Measurements from ENCODE around the gene LRRC28.
"Not testable (repeated sequence)": the region's sequence is repeated elsewhere in the genome, so short reads cannot be mapped to it uniquely, and the experiment has no call there.

Gene LRRC28

GRCh38 chr15:99228120-99228770 is 23.0 kb upstream of the LRRC28 start:
- DNase-seq (ENCODE audit: insufficient read length) (no peak), FAIRE-seq (no peak)
- TF ChIP-seq POLR2A (IDR thresholded peaks at IDR 0.05; ENCODE audit: low read depth, low read length) = no peak
- TF ChIP-seq TAF1 (IDR thresholded peaks at IDR 0.05; ENCODE audit: borderline replicate concordance, low read depth, low read length) = no peak
- no peak for TF ChIP-seq POLR2AphosphoS5 (IDR thresholded peaks at IDR 0.05; ENCODE audit: low read depth, low read length)

GRCh38 chr15:99230867-99231266 is 20.4 kb upstream of the LRRC28 start:
- DNase-seq (ENCODE audit: insufficient read length) (no peak), FAIRE-seq (no peak)
- TF ChIP-seq POLR2A (IDR thresholded peaks at IDR 0.05; ENCODE audit: low read depth, low read length) (no peak), TAF1 (IDR thresholded peaks at IDR 0.05; ENCODE audit: borderline replicate concordance, low read depth, low read length) (no peak), POLR2AphosphoS5 (IDR thresholded peaks at IDR 0.05; ENCODE audit: low read depth, low read length) (no peak)

- FAIRE-seq (no peak), DNase-seq (ENCODE audit: insufficient read length) (no peak)
- TF ChIP-seq POLR2AphosphoS5 (IDR thresholded peaks at IDR 0.05; ENCODE audit: low read depth, low read length) = no peak
- no peak for TF ChIP-seq POLR2A (IDR thresholded peaks at IDR 0.05; ENCODE audit: low read depth, low read length)
- TF ChIP-seq TAF1 (IDR thresholded peaks at IDR 0.05; ENCODE audit: borderline replicate concordance, low read depth, low read length) = no peak
These were observed 18.5 kb upstream of the LRRC28 start for GRCh38 chr15:99232740-99233139.

- not testable (repeated sequence) for DNase-seq (ENCODE audit: insufficient read length); FAIRE-seq
These were observed 17.1 kb upstream of the LRRC28 start for GRCh38 chr15:99234160-99234559.

- DNase-seq (ENCODE audit: insufficient read length) (no peak), FAIRE-seq (no peak)
- TF ChIP-seq POLR2A (IDR thresholded peaks at IDR 0.05; ENCODE audit: low read depth, low read length) = no peak
- TF ChIP-seq TAF1 (IDR thresholded peaks at IDR 0.05; ENCODE audit: borderline replicate concordance, low read depth, low read length) = no peak
These were observed 12.4 kb upstream of the LRRC28 start for GRCh38 chr15:99238849-99239248.

GRCh38 chr15:99239545-99240198 is 11.6 kb upstream of the LRRC28 start:
- DNase-seq (ENCODE audit: insufficient read length) (no peak), FAIRE-seq (peak; percentile 95)
- TF ChIP-seq POLR2A (IDR thresholded peaks at IDR 0.05; ENCODE audit: low read depth, low read length) = no peak
- TF ChIP-seq POLR2AphosphoS5 (IDR thresholded peaks at IDR 0.05; ENCODE audit: low read depth, low read length) = no peak
- no peak for TF ChIP-seq TAF1 (IDR thresholded peaks at IDR 0.05; ENCODE audit: borderline replicate concordance, low read depth, low read length)

- TF ChIP-seq POLR2AphosphoS5 (IDR thresholded peaks at IDR 0.05; ENCODE audit: low read depth, low read length) = no peak
- TF ChIP-seq TAF1 (IDR thresholded peaks at IDR 0.05; ENCODE audit: borderline replicate concordance, low read depth, low read length) = no peak
- no peak for TF ChIP-seq POLR2A (IDR thresholded peaks at IDR 0.05; ENCODE audit: low read depth, low read length)
- peak; percentile 14 for FAIRE-seq
- no peak for DNase-seq (ENCODE audit: insufficient read length)
These were observed 9.5 kb upstream of the LRRC28 start for GRCh38 chr15:99241752-99242151.

GRCh38 chr15:99244306-99244705 is 7.0 kb upstream of the LRRC28 start:
- FAIRE-seq = no peak
- TF ChIP-seq POLR2AphosphoS5 (IDR thresholded peaks at IDR 0.05; ENCODE audit: low read depth, low read length) (no peak), TAF1 (IDR thresholded peaks at IDR 0.05; ENCODE audit: borderline replicate concordance, low read depth, low read length) (no peak), POLR2A (IDR thresholded peaks at IDR 0.05; ENCODE audit: low read depth, low read length) (no peak)
- DNase-seq (ENCODE audit: insufficient read length) = no peak

- TF ChIP-seq TAF1 (IDR thresholded peaks at IDR 0.05; ENCODE audit: borderline replicate concordance, low read depth, low read length) = no peak
- TF ChIP-seq POLR2AphosphoS5 (IDR thresholded peaks at IDR 0.05; ENCODE audit: low read depth, low read length) = no peak
- TF ChIP-seq POLR2A (IDR thresholded peaks at IDR 0.05; ENCODE audit: low read depth, low read length) = no peak
- FAIRE-seq (no peak), DNase-seq (ENCODE audit: insufficient read length) (no peak)
These were observed 4.2 kb upstream of the LRRC28 start for GRCh38 chr15:99247062-99247461.

- DNase-seq (ENCODE audit: insufficient read length) (no peak), FAIRE-seq (peak; percentile 51)
- TF ChIP-seq POLR2A (IDR thresholded peaks at IDR 0.05; ENCODE audit: low read depth, low read length) (no peak), TAF1 (IDR thresholded peaks at IDR 0.05; ENCODE audit: borderline replicate concordance, low read depth, low read length) (no peak), POLR2AphosphoS5 (IDR thresholded peaks at IDR 0.05; ENCODE audit: low read depth, low read length) (no peak)
These were observed 3.1 kb upstream of the LRRC28 start for GRCh38 chr15:99248000-99248715.

GRCh38 chr15:99249270-99249841 is 1.9 kb upstream of the LRRC28 start, which contains the start of gene TTC23:
TSS of gene TTC23 (minus strand) at chr15:99249581. CDS start at chr15:99228712, 20,869 bp downstream.
- TF ChIP-seq POLR2A (IDR thresholded peaks at IDR 0.05; ENCODE audit: low read depth, low read length) (peak; percentile 29; the same call in 1 of the 2 replicates), TAF1 (IDR thresholded peaks at IDR 0.05; ENCODE audit: borderline replicate concordance, low read depth, low read length) (no peak)
- DNase-seq (ENCODE audit: insufficient read length) (no peak), FAIRE-seq (peak; percentile 87)
